Endothelial cell of umbilical vein (primary cell): Measurements from ENCODE around the gene UVRAG. TPM values are rescaled to one million over a fixed set of nuclear protein-coding genes. Genes with fewer than 3 reads are reported as not detected.

ENCODE experiments used
- BruUV-seq: library from RNA; stranded (reverse); fragments of 400-500 nt; replicated peaks from 2 replicates; lab custom pipeline; 2021; lab: Mats Ljungman, UMichigan
- CTCF ChIA-PET: fragments of 300-600, 350-600 bp; sonication (Branson Sonifier 250); formaldehyde crosslinking; loops from one replicate; lab custom pipeline; 2021; ENCODE audit warnings: antibody characterized with exemption, inconsistent platforms; lab: Charles Lee
- POLR2A ChIA-PET: fragments of 300-600, 350-600 bp; sonication (Branson Sonifier 250); formaldehyde crosslinking; loops from one replicate; lab custom pipeline; 2021; ENCODE audit warnings: antibody characterized with exemption, inconsistent platforms; lab: Charles Lee
- DNase-seq: peaks from one replicate; pipeline ENCODE4 v3.0.0-alpha.2; 2011; ENCODE audit warnings: low read depth, low spot score
- FAIRE-seq: peaks from 2 replicates; lab custom pipeline; 2011; peaks lifted over from hg19 to GRCh38; lab: Jason Lieb, UNC
- H2AFZ ChIP-seq: 2 replicates; pipeline ENCODE4 v1.6.0; 2012; ENCODE audit warnings: low read depth, low read length, control low read depth, inconsistent platforms
- H3K27ac ChIP-seq: 2 replicates; pipeline ENCODE4 v1.5.1; 2011; ENCODE audit warnings: low read depth, mild to moderate bottlenecking, control low read depth, low read length, moderate library complexity; ENCODE audit not compliant: insufficient read depth
- H3K27me3 ChIP-seq, 2 experiments: 2 replicates each; pipeline versions ENCODE4 v1.6.0 to v1.6.1; 2011; ENCODE audit warnings: low read length in 2 of 2, mixed read lengths in 1 of 2; ENCODE audit not compliant: control insufficient read depth in 2 of 2, insufficient read depth in 2 of 2
- H3K36me3 ChIP-seq, 2 experiments: 2 replicates in 1 of 2; 3 replicates in 1 of 2; pipeline ENCODE4 v1.5.1; 2011; ENCODE audit warnings: low read length in 2 of 2, mild to moderate bottlenecking in 1 of 2, moderate library complexity in 1 of 2; ENCODE audit not compliant: control insufficient read depth in 2 of 2, insufficient read depth in 2 of 2; ENCODE audit errors: extremely low read depth in 1 of 2
- H3K4me1 ChIP-seq: 3 replicates; pipeline ENCODE4 v1.5.1; 2011; ENCODE audit warnings: mild to moderate bottlenecking, low read length; ENCODE audit not compliant: control insufficient read depth, insufficient read depth; ENCODE audit errors: extremely low read depth
- H3K4me2 ChIP-seq: 2 replicates; pipeline ENCODE4 v1.6.1; 2011; ENCODE audit warnings: low read length, control low read depth, mixed read lengths; ENCODE audit not compliant: insufficient read depth
- H3K4me3 ChIP-seq, 3 experiments: fragments of 200-600 bp in 1 of 3; sonication (generic), shearing (Covaris generic) in 1 of 3; replicated peaks in 1 of 3; 2 replicates each; pipeline ENCODE4 v1.5.1; 2011 to 2016; ENCODE audit warnings: control low read depth in 3 of 3, low read length in 3 of 3, mild to moderate bottlenecking in 2 of 3, inconsistent platforms in 1 of 3, low read depth in 1 of 3, moderate library complexity in 1 of 3; ENCODE audit not compliant: insufficient read depth in 1 of 3
- H3K79me2 ChIP-seq: 2 replicates; pipeline ENCODE4 v1.6.0; 2012; ENCODE audit warnings: low read length, inconsistent platforms; ENCODE audit not compliant: control insufficient read depth, insufficient read depth
- H3K9ac ChIP-seq: replicated peaks from 2 replicates; pipeline ENCODE3; 2011; ENCODE audit warnings: low read length, control low read depth; ENCODE audit not compliant: insufficient read depth; ENCODE audit errors: extremely low read depth
- H3K9me1 ChIP-seq: replicated peaks from 3 replicates; pipeline ENCODE4 v1.6.0; 2011; ENCODE audit warnings: mild to moderate bottlenecking, low read length; ENCODE audit not compliant: control insufficient read depth, insufficient read depth; ENCODE audit errors: extremely low read depth
- H3K9me3 ChIP-seq: replicated peaks from 2 replicates; pipeline ENCODE4 v1.5.1; 2012; ENCODE audit warnings: low read length, inconsistent platforms; ENCODE audit not compliant: control insufficient read depth, insufficient read depth
- H4K20me1 ChIP-seq: replicated peaks from 2 replicates; pipeline ENCODE3; 2011; ENCODE audit warnings: mild to moderate bottlenecking, low read length; ENCODE audit not compliant: control insufficient read depth, insufficient read depth; ENCODE audit errors: extremely low read depth
- CTCF ChIP-seq, 2 donors: IDR thresholded peaks; 1 replicate in 1 of 2; 2 replicates in 1 of 2; pipeline ENCODE4 v1.5.1; 2011; ENCODE audit warnings: low read length in 2 of 2, mild to moderate bottlenecking in 2 of 2, moderate library complexity in 2 of 2, control low read depth in 1 of 2, inconsistent platforms in 1 of 2, low read depth in 1 of 2; ENCODE audit not compliant: insufficient read depth in 1 of 2; ENCODE audit errors: extremely low read depth in 1 of 2
- EZH2 ChIP-seq: IDR thresholded peaks from 2 replicates; pipeline ENCODE4 v1.6.1; 2012; ENCODE audit warnings: borderline replicate concordance, low read depth, mild to moderate bottlenecking, moderate library complexity, low read length, inconsistent platforms; ENCODE audit not compliant: severe bottlenecking
- FOS ChIP-seq: IDR thresholded peaks from 2 replicates; pipeline ENCODE4 v1.6.1; 2011; ENCODE audit warnings: mild to moderate bottlenecking, low read length, moderate library complexity, borderline replicate concordance; ENCODE audit not compliant: insufficient read depth
- GATA2 ChIP-seq: IDR thresholded peaks from 2 replicates; pipeline ENCODE4 v1.7.0; 2011; ENCODE audit warnings: low read depth, mild to moderate bottlenecking, moderate library complexity, mixed read lengths, low read length; ENCODE audit not compliant: insufficient read length, insufficient read depth
- JUN ChIP-seq: IDR thresholded peaks from 2 replicates; pipeline ENCODE4 v1.6.1; 2011; ENCODE audit warnings: borderline replicate concordance, low read depth; ENCODE audit not compliant: insufficient read length, insufficient read depth
- MAX ChIP-seq: IDR thresholded peaks from 2 replicates; pipeline ENCODE4 v1.6.1; 2011; ENCODE audit not compliant: insufficient read depth, insufficient read length
- MYC ChIP-seq: IDR thresholded peaks from one replicate; pipeline ENCODE4 v1.6.1; 2011; ENCODE audit warnings: mild to moderate bottlenecking, low read depth, low read length
- POLR2A ChIP-seq: IDR thresholded peaks from 2 replicates; pipeline ENCODE4 v1.6.1; 2012; ENCODE audit warnings: low read depth, mild to moderate bottlenecking, control low read depth, low read length
- POLR2AphosphoS5 ChIP-seq: IDR thresholded peaks from 2 replicates; pipeline ENCODE4 v1.6.1; 2012; ENCODE audit warnings: low read depth, mild to moderate bottlenecking, control low read depth, low read length, moderate library complexity; ENCODE audit not compliant: insufficient read depth
- dilution Hi-C: fragments of 300-500 bp; cut with MboI; formaldehyde crosslinking; loops from one replicate; pipeline ENCODE4 v1.15.0; 2019; ENCODE audit warnings: low sequenced_read_pairs; ENCODE audit not compliant: extremely low pct_ligation_motif_present
- intact Hi-C: fragments of 100-400 bp; cut with micrococcal nuclease; formaldehyde crosslinking; loops from one replicate; pipeline ENCODE4 v1.10.0; 2022
- polyA plus RNA-seq, 4 experiments: library from polyadenylated mRNA; depleted of rRNA in 3 of 4; stranded (reverse) in 3 of 4; unstranded in 1 of 4; fragments of >200 nt; gene quantifications; 2 replicates each; pipeline versions ENCODE4 v1.2.1 to v1.2.3, GENCODE V29; 2011 to 2012; ENCODE audit warnings: missing spikeins in 1 of 4
- total RNA-seq: library from RNA; stranded (reverse); gene quantifications from 2 replicates; pipeline ENCODE4 v1.2.3, GENCODE V29; 2021

UVRAG gene
- total and polyA plus RNA-seq, 2 donors (not counting 3 experiments of a cell fraction or from before 2014, with no cell fraction given) = 21.2 to 65.6 TPM

DNA sequence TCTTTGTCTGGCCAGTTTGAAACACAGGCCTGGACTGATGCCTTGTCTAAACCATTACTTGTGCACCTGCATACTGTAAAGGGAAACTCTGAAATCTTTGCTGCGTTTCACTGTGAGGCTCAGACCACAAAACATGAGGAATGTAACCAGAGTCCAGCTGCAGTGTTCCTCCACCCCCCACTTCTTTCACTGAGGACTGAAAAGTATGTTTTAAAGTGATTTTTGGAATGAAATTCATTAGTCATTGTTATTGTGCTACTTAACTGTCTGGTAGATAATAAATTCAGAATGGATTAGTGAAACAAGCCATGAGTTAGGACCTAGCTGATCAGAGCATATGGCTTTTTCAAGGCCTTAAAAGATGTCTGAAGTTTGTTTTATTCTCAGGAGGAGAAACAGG, 210.1 kb downstream of the UVRAG start:
- TF ChIP-seq GATA2 = no peak
- TF ChIP-seq POLR2AphosphoS5 = no peak
- no peak for TF ChIP-seq FOS
- TF ChIP-seq MAX = no peak
- TF ChIP-seq POLR2A = no peak
- intact Hi-C loops = no loop called here
- Histone ChIP-seq H3K79me2 (no peaks in the 10 kb centered on the region), H3K4me2 (no peak overlapping the region), H3K36me3 (peaks cover 0 to 4% of the 10 kb centered on the region in 2 experiments), H3K9ac (no peak overlapping the region), H3K9me1 (no peaks in the 10 kb centered on the region), H3K9me3 (no peaks in the 10 kb centered on the region), H3K27me3 (no peaks in the 10 kb centered on the region), H3K4me3 (no peak overlapping the region), H2AFZ (no peak overlapping the region), H3K4me1 (peaks cover 12% of the 10 kb centered on the region), H3K27ac (no peak overlapping the region), H4K20me1 (no peaks in the 10 kb centered on the region)
- FAIRE-seq = no peak
- ChIA-PET POLR2A (no interaction called here), CTCF (interaction anchor here (1.3 kb wide), 1 partner anchor 127 kb away, joined by 3 read pairs; no protein-coding TSS in a partner anchor)
- no TSS peak for BruUV-seq
- dilution Hi-C loops = no loop called here
- DNase-seq = peak; percentile 24

DNA sequence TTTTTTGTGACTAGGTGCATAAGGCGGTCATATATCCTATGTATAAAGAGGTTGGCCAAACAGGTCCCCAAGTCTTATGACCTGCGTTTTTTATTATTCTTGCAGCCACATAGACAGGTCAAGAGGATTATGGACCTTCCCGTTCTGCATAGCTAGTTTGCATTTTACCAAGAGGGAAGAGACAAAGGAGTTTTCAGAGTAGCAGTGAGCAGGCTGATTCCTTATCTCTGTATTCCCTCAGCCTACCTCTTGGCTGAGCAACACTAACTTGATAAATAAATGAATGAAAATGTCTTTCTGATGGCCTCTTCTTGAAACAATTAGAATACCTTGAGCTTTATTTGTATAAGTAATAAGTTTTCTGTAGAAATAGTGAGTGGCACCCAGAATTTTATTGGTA, 210.8 kb downstream of the UVRAG start:
- H4K20me1 ChIP-seq = no peaks in the 10 kb centered on the region
- dilution Hi-C loops (no loop called here), intact Hi-C loops (no loop called here)
- no peak for TF ChIP-seq MYC
- TF ChIP-seq MAX = no peak
- no peak for TF ChIP-seq FOS
- TF ChIP-seq POLR2A = no peak
- no peak for TF ChIP-seq EZH2
- TF ChIP-seq GATA2 = no peak
- no peak for TF ChIP-seq JUN
- TF ChIP-seq POLR2AphosphoS5 = no peak
- TF ChIP-seq CTCF (IDR thresholded peaks at IDR 0.05; ENCODE audit: extremely low read depth in 1 of 2, insufficient read depth in 1 of 2, low read depth in 1 of 2, low read length in 2 of 2) = no peak
- no peak overlapping the region for H3K9ac ChIP-seq
- no peaks in the 10 kb centered on the region for H3K27me3 ChIP-seq
- no peak overlapping the region for H2AFZ ChIP-seq
- FAIRE-seq (no peak), DNase-seq (no peak)
- BruUV-seq = no TSS peak
- no peaks in the 10 kb centered on the region for H3K9me3 ChIP-seq
- H3K36me3 ChIP-seq = peaks cover 0 to 2% of the 10 kb centered on the region in 2 experiments
- no peaks in the 10 kb centered on the region for H3K79me2 ChIP-seq
- H3K4me3 ChIP-seq = no peak overlapping the region
- ChIA-PET POLR2A (no interaction called here), CTCF (no interaction called here)
- no peak overlapping the region for H3K27ac ChIP-seq
- peaks cover 20% of the 10 kb centered on the region for H3K4me1 ChIP-seq
- H3K4me2 ChIP-seq = no peak overlapping the region
- no peaks in the 10 kb centered on the region for H3K9me1 ChIP-seq
